Measurements from ENCODE around the gene ZC3H14. TPM values are rescaled to one million over a fixed set of nuclear protein-coding genes. Genes with fewer than 3 reads are reported as not detected.

ZC3H14 gene
- total RNA-seq, 1 donor from 2014 or later, result 140 TPM

GRCh38 chr14:88551094-88551870, 11.6 kb upstream of the ZC3H14 start:
- Histone ChIP-seq H3K79me2 (ENCODE audit: low read depth) (peaks cover 45% of the 10 kb centered on the region), H3F3A (ENCODE audit: low read depth) (peaks cover 17% of the 10 kb centered on the region), H3K27ac (no peak overlapping the region), H4K20me1 (ENCODE audit: low read depth) (no peaks in the 10 kb centered on the region), H3K36me3 (peaks cover 6% of the 10 kb centered on the region), H3K4me2 (peak overlapping the region; percentile 75), H3K9ac (no peak overlapping the region), H2AFZ (replicated peaks) (peak overlapping the region; percentile 7), H3K27me3 (peaks cover 16% of the 10 kb centered on the region), H3K4me1 (peaks cover 16% of the 10 kb centered on the region), H3K4me3 (peak overlapping the region; percentile 63), H3K9me3 (ENCODE audit: low read depth) (no peaks in the 10 kb centered on the region)
- H3K4me3 Mint-ChIP-seq, result peak overlapping the region; percentile 50
- no peaks in the 10 kb centered on the region for H3K9me3 Mint-ChIP-seq
- DNase-seq (ENCODE audit: low spot score), result peak; percentile 77
- peaks cover 22% of the 10 kb centered on the region for H3K4me1 Mint-ChIP-seq
- H3K27ac Mint-ChIP-seq, result no peak overlapping the region
- H3K27me3 Mint-ChIP-seq (ENCODE audit: insufficient read depth, low read depth), result no peaks in the 10 kb centered on the region
- H3K36me3 Mint-ChIP-seq, result peaks cover 24% of the 10 kb centered on the region
- TF ChIP-seq EZH2phosphoT487 (IDR thresholded peaks at IDR 0.05) (no peak), EZH2 (IDR thresholded peaks at IDR 0.05) (no peak), CTCF (IDR thresholded peaks at IDR 0.05) (peak; percentile 20)

- Histone ChIP-seq H3K36me3 (peaks cover under 1% of the 10 kb centered on the region), H3F3A (ENCODE audit: low read depth) (peaks cover 20% of the 10 kb centered on the region), H4K20me1 (ENCODE audit: low read depth) (no peaks in the 10 kb centered on the region), H3K4me2 (peak overlapping the region; percentile 75), H3K79me2 (ENCODE audit: low read depth) (peaks cover 40% of the 10 kb centered on the region), H3K27me3 (peaks cover 16% of the 10 kb centered on the region), H3K4me3 (peak overlapping the region; percentile 63), H3K27ac (no peak overlapping the region), H3K9ac (no peak overlapping the region), H3K9me3 (ENCODE audit: low read depth) (no peaks in the 10 kb centered on the region), H3K4me1 (peaks cover 16% of the 10 kb centered on the region), H2AFZ (replicated peaks) (no peak overlapping the region)
- Mint-ChIP-seq H3K4me1 (peaks cover 25% of the 10 kb centered on the region), H3K27me3 (ENCODE audit: insufficient read depth, low read depth) (no peaks in the 10 kb centered on the region), H3K9me3 (no peaks in the 10 kb centered on the region), H3K4me3 (peak overlapping the region; percentile 52), H3K27ac (no peak overlapping the region), H3K36me3 (peaks cover 23% of the 10 kb centered on the region)
- no peak for TF ChIP-seq EZH2phosphoT487 (IDR thresholded peaks at IDR 0.05)
- TF ChIP-seq CTCF (IDR thresholded peaks at IDR 0.05), result no peak
- peak; percentile 30 for TF ChIP-seq EZH2 (IDR thresholded peaks at IDR 0.05)
- DNase-seq (ENCODE audit: low spot score), result peak; percentile 43
These were observed 10.8 kb upstream of the ZC3H14 start for GRCh38 chr14:88551980-88552431.

- Histone ChIP-seq H3K9me3 (ENCODE audit: low read depth) (no peaks in the 10 kb centered on the region), H3F3A (ENCODE audit: low read depth) (peaks cover 20% of the 10 kb centered on the region), H3K4me2 (peak overlapping the region; percentile 75), H3K9ac (no peak overlapping the region), H3K27ac (no peak overlapping the region), H3K36me3 (no peaks in the 10 kb centered on the region), H4K20me1 (ENCODE audit: low read depth) (no peaks in the 10 kb centered on the region), H3K79me2 (ENCODE audit: low read depth) (peaks cover 40% of the 10 kb centered on the region), H3K4me3 (peak overlapping the region; percentile 63), H3K27me3 (peaks cover 16% of the 10 kb centered on the region), H3K4me1 (peaks cover 16% of the 10 kb centered on the region), H2AFZ (replicated peaks) (no peak overlapping the region)
- DNase-seq (ENCODE audit: low spot score), result no peak
- H3K36me3 Mint-ChIP-seq, result peaks cover 19% of the 10 kb centered on the region
- peak overlapping the region; percentile 52 for H3K4me3 Mint-ChIP-seq
- TF ChIP-seq EZH2 (IDR thresholded peaks at IDR 0.05) (no peak), EZH2phosphoT487 (IDR thresholded peaks at IDR 0.05) (no peak), CTCF (IDR thresholded peaks at IDR 0.05) (no peak)
- peaks cover 25% of the 10 kb centered on the region for H3K4me1 Mint-ChIP-seq
- no peaks in the 10 kb centered on the region for H3K9me3 Mint-ChIP-seq
- H3K27ac Mint-ChIP-seq, result no peak overlapping the region
- H3K27me3 Mint-ChIP-seq (ENCODE audit: insufficient read depth, low read depth), result peaks cover 3% of the 10 kb centered on the region
These were observed 10.0 kb upstream of the ZC3H14 start for GRCh38 chr14:88552876-88553275.

Measured in neural progenitor cell (in vitro differentiated cells).